AML-193 (cell line): ENCODE results near the gene B4GALT1.
"Not testable (repeated sequence)": the region's sequence is repeated elsewhere in the genome, so short reads cannot be mapped to it uniquely, and the experiment has no call there.

ENCODE experiments used
- DNase-seq, 2 experiments: peaks; one replicate each; lab custom pipeline; 2025; lab: John Stamatoyannopoulos, UW

B4GALT1 gene

DNA sequence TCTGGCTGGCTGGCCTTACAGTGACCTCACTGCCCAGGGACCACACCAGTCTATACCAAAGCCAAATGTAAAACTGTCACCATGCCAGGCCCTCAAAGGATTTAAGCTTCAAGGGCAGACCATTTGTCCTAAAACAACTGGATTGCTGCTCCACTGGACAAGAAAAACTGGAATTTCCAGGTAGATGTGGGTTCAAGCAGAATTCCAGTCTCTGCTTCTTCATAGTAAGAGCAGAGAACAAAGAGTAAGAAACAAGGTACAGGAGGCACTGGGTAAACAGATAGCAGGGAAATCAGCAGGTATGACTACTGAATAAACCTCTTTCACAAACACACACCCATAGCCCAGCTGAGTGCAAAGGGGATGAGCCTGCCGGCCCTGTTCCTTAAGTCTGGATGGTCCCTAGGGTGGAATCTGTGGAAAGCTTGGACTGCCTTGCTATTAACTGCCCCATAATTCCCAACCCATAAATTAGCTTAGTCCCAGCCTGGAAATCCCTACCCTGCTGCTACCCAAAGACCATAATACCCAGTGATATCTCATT is 5.5 kb downstream of the B4GALT1 start:
- DNase-seq: no peak

DNA sequence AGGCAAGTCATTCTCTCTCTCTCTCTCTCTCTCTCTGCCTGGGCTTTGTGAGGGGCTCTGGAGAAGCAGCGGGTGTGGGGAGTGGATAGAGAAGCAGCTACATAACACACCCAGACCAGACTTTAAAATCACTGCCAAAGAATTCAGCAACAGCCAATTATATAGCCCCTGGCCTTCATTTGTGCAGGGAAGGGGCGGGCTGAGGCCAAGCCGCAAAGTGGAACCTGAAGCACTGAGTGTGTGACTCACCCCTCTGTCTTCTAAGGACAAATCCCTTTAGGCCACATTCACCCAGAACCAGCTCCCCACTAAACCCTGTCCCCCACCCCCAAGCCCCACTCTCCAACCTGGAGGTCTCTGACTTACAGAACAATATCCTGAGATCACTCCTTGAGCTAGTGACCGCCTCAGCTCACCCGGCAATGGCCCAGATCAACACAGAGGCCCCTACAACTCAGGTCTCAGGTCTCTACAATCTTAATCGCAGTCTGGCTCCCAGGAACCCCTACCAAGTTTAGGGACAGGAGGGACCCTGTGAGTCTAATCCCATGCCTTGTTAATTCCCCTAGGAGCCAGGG is 6.0 kb downstream of the B4GALT1 start:
- peak; percentile 19 to 48 for DNase-seq

DNA sequence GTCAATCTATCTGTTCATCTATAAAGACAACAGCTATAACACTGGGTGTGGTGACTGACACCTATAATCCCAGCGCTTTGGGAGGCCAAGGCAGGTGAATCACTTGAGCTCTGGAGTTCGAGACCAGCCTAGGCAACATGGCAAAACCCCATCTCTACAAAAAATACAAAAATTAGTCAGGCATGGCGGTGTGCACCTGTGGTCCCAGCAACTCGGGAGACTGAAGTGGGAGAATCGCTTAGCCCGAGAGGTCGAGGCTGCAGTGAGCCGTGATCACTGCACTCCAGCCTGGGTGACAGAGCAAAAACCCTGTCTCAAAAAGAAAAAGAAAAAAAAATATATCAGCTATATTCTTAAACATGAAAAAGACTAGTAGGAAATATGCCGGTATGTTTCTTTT is 6.7 kb downstream of the B4GALT1 start:
- not testable (repeated sequence) for DNase-seq

DNA sequence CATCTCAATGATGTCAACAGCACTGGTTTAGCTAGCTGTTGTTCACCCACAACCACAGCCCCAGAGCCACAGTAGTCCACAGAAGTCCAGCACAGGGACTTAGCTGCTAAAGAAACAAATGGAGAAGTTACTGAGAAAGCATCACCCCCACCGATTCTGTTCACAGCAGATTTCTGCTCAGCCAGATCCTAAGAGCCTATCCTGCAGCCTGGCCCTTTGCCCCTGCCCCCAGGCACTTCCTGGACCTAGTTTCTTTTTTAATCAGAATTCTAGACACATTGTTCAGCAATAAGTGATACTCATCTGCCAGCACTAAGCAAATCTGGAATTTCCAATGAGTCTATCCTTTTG is 7.4 kb downstream of the B4GALT1 start:
- DNase-seq: peak; percentile 62 to 64

DNA sequence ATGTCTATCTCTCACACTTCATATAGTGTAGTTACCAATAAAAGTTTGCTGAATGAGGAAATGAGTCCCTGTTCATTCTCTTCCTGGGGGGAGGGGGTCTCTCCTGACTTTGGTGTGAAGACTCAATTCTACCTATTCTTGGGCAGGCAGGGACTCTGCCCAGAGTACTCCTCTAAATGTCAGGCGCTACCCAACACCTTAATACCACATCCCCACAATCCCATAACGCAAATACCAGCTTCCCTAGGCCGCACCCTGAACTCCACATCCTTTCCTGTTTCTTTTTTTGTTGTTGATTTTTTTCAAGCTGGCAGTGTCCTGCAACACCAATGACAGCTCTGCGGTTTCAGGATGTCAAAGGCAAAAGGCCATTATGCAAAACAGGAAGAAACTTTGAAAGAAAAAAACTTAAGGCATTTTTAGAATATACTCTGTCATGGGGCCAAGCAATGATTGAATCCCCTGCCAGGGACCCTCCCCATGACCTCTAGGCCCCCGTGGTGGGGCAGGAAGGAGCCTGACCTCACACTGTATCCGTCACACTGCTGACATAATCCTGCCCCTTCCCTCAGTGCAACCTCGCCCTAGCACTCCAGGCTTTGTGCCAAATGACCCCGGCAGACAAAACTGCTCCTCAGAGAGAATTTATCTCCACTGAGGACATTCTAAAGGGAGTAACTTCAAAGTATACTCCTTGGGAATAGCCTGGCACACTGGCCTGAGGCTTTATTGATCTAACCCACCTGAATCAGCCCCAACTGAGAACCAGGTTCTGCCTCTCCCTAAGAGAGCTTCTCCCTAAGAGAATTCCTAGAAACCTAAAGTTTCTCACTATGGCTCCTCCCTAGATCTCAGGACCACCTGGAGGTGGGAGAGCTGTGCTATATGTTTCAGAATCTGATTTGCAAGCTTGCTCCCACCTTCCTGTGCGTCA is 8.0 kb downstream of the B4GALT1 start:
- DNase-seq: peak; percentile 70 to 77

DNA sequence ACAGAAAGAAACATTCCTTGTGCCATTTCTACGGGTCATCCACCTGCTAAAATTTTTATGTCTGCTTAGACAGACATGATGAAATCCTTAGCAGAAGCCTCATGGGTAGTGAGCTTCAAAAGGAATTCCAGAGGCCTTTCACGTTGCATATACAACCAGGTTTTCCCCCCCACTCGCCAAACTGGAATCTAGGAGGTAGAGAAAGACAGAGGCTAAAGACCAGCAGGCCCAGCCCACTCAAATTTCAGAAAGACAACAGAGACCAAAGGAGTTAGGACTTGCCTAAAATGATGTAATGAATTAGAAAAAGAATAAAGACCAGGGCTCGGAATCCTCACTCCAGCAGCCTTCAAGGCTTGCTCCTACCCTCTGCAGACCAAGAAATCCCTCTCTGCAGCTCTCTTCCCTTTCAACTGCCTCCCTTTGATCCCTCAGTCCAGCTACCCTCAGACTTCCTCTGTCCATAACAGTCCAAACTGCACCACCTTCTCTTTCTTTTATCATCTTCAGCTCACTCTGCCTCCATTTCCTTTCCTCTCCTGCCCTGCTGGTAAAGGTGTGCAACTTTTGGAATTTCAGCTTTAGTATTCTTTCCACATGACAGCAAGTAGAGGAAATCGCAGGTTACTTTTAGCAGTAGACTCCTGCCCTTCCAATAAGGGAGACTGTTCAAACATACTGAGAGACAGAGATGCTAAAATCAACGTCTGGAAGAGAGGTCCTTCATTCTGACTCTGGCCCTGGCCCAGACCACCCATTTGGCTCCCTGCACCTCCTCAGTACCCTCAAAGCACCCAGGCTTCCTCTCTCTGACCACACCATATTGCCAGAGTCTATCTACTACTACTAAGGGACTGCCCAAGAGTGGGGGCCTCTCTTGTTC is 8.9 kb downstream of the B4GALT1 start:
- DNase-seq: no peak

DNA sequence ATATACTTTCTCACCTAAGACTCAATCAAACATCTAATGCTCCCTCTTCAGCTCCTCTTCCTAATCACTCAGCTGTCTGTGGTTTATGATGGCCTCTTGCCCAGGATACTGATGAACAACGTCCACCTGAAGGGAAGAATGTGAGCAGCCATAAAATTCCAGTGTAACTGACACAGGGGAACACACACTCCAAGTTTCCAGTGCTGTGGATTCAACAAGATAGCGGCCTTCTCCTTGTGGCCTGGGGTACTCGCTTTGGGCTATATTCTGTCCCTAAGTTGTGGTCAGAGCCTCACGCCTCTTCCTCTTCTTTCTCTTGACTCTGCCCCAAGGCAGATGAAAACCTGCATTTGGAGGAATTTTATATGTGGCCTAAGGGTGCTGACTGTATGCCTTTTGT is 11.7 kb downstream of the B4GALT1 start:
- peak in 1 of 2 experiments; percentile 2 for DNase-seq

DNA sequence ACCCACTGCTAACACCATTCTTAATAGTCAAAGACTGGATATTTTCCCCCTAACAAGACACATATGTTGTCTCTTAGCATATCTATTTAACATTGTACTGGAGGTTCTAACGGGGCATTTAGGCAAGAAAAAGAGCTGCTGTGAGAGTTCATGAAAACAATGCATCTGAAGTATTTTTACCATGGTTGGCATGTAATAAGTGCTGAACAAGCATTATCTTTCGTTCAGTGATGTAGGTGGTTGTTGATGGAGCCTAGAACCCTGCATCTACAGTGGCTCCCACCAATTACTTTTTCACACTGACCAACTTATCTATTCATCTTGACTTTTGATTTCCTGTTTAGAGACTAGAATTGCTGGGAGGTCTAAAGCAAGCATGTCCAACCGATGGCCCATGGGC is 12.8 kb downstream of the B4GALT1 start:
- no peak for DNase-seq

DNA sequence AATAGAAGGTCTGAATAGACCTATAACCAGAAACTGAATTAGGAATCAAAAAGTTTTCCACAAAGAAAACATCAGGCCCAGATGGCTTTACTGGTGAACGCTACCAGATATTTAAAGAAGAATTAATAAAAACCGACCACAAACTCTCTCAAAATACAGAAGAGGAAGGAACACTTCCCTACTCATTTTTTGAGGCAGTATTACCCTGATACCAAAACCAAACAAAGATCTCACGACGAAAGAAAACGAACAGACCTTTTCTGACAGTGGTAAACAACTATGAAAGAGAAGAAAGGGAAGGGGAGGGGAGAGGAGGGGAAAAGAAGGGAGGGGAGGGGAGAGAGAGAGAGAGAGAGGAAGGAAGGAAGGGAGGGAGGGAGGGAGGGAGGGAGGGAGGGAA is 13.5 kb downstream of the B4GALT1 start:
- peak; percentile 31 to 39 for DNase-seq

DNA sequence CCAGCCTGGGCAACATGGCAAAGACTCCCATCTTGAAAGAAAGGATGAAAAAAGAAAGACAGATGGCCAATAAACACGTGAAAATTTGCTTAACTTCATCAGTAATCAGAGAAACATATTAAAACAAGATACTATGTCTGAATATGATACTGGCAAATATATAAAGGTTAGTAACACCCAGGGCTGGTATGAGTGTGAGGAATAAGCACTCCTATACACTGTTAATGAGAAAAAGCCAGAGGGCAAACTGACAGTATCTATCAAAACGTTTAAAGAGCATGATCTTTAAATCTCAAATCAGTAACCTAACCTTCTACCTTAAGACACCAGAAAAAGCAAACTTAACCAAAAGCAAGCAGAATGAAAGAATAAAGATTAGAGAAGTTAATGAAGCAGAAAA is 14.1 kb downstream of the B4GALT1 start:
- no peak for DNase-seq

DNA sequence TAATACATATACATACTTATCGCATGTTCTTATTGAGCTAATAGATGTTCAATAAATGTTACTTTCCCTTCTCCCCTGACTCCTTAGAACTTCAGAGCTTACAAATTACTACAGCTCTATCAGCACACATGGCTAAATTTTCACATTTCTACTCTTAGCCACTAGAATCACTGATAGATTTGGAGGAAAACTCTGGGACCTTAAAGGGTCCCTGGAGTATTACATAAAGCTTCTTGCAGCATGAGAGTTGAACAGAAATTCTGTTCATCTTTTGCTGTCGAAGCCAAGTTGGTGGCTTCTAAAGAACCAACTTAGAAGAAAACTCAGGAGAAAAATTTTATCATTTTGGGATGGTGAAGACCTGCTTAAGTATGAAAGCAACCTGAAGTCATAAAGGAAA is 15.5 kb downstream of the B4GALT1 start:
- DNase-seq: no peak

DNA sequence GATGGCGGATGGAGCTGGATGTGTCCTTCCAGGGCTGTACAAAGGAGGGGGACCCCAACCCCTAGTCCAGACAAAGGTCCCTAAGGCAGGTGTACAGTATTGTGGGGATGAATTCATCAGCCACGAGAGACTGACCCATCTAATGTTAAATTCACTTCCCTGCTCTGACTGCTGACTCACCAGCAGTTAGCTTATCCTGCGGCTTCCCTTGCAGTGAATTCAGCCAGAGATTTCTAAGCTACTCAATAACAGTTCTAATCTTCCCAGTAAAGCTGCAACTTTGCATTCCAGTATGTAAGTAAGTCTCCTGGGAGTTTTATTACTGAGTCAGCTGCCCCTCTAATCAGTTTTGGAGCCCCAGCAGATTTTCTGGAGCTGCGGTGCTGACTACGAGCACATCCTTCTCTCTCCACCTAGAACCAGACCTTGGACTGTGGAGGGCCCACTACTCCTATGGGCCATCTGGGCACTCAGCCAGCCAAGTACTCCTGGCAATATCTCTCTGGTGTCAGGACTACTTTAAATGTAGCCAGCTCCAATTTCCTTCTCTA is 16.1 kb downstream of the B4GALT1 start:
- peak; percentile 25 to 45 for DNase-seq

DNA sequence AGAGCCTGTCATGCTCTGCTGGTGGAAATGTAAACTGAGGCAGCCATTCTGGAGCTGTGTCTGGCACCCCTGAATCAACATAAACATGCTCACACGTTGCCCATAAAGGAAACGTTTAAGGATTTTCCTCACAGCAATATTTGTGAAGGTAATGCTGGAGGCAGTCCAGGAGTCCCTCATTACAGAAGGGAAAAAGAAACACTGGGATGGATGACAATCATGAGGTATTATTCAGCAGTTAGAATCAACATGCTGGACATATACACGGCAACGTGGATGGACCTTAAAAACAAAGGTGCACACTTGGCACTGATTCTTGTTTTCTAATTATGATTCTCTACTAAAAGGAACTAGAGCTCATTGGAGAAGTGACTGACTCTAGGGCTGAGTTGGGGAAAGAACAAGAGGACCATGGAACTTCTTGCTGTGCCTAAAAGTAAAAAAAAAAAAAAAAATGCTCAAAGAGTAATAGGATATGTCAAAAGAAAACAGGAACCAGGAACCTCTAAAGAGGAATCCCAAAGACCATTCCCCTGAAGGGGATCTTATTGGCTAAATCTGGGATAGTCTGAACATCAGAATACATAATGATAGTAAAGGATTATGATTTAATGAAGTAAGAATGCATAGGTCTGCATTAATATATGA is 18.6 kb downstream of the B4GALT1 start:
- no peak for DNase-seq

DNA sequence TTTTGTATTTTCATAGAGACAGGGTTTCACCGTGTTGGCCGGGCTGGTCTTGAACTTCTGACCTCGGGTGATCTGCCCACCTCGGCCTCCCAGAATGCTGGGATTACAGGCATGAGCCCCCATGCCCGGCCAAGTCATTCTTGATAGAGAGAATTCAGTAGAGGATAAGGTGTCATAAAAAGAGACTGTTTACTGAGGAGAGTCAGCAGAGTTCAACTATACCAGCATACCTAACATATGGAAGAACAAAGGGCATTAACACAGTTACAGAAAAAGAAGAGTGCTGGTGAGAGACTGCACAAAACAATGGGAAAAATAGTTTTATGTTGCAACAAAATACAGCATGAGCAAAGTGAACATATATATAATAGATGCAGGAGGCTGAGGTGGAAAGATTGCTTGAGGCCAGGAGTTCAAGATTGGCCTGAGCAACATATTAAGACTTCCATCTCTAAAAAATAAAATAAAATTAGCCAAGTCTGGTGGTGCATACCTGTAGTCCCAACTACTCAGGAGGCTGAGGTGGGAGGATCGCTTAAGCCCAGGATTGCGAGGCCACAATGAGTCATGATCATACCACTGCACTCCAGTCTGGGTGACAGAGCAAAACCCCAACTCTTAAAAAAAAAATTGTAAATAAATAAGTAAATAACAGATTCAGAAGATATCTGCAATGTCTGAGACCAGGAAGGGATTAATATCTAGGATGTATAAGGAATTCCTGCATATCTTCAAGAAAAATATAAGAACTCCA is 19.5 kb downstream of the B4GALT1 start:
- no peak for DNase-seq

DNA sequence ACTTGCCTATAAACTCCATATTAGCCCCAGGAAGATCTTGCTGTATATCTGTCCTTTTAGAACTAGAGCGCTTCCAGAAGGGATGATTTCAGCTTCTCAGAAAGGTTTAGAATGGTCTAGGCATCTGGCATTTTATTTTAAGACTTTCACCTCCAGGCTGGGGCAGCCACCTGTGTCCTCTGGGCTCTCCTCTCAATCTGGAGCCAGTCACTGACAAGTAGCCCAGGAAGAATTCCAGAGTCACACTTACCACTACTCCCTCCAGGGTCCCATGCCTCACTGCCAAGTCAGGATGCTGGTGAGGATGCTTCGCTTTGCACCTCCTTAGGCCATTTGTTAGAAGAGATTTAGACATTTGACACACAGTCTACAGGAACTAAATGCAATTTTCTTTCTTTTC is 20.8 kb downstream of the B4GALT1 start:
- DNase-seq: no peak

DNA sequence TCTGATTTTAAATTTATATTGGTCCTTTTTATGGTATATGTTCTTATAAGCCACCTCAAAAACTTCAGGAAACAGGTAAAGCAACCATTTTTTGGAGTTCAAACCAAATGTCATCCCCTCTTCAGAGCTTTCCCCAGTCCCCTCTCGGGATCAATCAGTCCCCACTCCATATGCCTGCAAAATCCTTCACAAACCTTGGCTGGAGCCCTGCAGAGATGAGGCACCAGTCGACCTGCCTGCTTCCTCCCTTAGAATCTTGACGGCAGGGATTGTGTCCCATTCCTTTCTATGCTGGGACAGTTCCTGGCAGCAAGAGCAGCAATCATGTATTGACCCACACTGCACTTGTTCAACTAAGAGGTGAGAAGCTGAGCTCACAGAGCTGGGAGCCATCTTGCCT is 22.6 kb downstream of the B4GALT1 start:
- DNase-seq: no peak

DNA sequence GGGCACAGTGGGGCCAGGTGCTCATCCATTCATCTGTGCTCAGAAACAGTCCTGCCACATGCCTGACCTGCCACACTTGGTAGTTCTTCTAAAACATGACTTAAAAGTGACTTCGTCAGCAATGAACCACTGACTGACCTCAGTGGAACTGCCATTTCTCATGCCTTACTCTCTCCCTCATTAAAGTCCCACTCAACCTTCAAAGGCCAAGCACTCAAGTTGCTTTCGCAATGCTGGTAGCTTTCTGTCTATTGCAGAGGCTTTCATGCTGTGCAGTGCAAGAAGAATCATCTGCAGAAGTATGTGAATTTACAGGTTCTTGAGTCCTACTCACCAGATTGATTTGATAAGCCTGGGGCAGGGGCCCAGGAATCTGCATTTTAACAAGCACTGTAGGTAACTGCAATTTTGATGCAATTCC is 23.9 kb downstream of the B4GALT1 start:
- DNase-seq: peak; percentile 65 to 80

DNA sequence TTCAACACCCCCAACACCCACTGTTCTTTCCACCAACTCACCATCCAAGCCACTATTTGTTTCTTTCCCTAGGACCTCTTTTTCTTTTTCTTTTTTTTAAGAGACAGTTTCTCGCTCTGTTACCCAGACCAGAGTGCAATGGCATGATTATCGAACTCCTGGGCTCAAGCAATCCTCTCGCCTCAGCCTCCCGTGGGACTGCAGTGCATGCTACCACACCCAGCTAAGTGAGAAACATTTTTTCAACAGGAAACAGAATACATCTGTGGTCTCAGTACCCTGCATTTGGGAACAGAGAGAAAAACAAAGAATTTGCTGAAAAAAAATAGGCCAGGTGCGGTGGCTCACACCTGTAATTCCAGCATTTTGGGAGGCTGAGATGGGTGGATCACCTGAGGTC is 24.6 kb downstream of the B4GALT1 start:
- no peak for DNase-seq

DNA sequence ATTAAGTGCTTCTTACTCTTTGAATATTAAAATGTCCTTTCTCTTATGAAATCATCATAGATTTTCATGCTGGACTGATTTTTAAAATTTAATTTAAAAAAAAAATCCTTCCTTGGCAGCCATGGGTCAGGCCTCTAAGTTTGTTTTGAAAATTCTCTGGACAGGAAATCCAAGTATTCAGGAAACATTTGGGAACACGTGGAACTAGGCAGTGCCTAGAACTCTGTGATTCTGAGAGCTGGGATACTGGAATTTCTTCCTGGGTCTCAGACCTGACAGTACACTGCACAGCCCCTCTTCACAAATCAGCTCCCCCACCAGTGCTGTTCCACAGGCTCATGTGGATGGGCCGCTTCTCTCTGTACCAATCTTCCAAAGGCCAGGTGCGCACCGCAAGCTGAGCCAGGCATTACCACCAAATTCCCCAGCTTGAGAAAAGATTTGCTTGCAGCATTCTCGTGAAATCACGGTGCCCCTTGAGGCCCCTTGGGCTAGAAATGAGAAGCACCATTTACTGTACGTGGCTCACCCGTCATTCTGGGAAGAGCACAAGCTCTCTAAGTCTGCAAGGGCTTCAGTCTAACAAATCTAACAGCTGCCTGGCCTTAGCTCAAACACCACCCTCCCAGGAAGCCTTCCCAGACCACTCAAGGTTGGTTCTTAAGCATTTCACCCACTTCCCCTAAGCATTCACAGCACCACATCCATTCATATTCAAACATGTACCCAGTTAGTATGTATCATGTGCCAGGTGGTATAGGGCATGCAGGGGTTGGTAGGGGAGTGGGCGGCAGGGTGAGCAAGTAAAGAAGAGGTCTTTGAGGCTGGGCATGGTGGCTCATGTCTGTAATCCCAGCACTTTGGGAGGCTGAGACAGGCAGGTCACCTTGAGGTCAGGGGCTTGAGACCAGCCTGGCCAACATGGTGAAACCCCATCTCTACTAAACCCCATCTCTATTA is 26.5 kb downstream of the B4GALT1 start:
- no peak for DNase-seq
